Body of pancreas (tissue), 4 donors: Measurements from ENCODE around the gene SLC40A1.

Experiments used
- POLR2A ChIP-seq, 3 donors: fragments of 450-650 bp; IDR thresholded peaks; one replicate each; pipeline ENCODE4 v1.6.1; 2016; ENCODE audit warnings: antibody characterized with exemption in 3 of 3, mild to moderate bottlenecking in 2 of 3
- TF ChIP-seq, protein P1 (sequence below), 7 experiments: fragments of 450-650 bp in 4 of 7; fragments of 200-600 bp in 3 of 7; sonication (generic) in 3 of 7; IDR thresholded peaks; one replicate each; pipeline ENCODE4 v1.5.1; 2016 to 2019; ENCODE audit warnings: antibody characterized with exemption in 7 of 7

- TF ChIP-seq, protein P1, sequence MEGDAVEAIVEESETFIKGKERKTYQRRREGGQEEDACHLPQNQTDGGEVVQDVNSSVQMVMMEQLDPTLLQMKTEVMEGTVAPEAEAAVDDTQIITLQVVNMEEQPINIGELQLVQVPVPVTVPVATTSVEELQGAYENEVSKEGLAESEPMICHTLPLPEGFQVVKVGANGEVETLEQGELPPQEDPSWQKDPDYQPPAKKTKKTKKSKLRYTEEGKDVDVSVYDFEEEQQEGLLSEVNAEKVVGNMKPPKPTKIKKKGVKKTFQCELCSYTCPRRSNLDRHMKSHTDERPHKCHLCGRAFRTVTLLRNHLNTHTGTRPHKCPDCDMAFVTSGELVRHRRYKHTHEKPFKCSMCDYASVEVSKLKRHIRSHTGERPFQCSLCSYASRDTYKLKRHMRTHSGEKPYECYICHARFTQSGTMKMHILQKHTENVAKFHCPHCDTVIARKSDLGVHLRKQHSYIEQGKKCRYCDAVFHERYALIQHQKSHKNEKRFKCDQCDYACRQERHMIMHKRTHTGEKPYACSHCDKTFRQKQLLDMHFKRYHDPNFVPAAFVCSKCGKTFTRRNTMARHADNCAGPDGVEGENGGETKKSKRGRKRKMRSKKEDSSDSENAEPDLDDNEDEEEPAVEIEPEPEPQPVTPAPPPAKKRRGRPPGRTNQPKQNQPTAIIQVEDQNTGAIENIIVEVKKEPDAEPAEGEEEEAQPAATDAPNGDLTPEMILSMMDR (IDR thresholded peaks at IDR 0.05): no peak
- no peak for TF ChIP-seq POLR2A (IDR thresholded peaks at IDR 0.05)
Observed at GRCh38 chr2:189621781-189622180, 41.2 kb upstream of the SLC40A1 start.
